Stimulated activated CD8-positive, alpha-beta memory T cell treated with anti-CD3 and anti-CD28 coated beads, Interleukin-7, amount 100 ng/mL, for 4 hours (primary cell): Measurements from ENCODE around the gene PNLIPRP2.

Experiments used
- DNase-seq, 2 donors: peaks; one replicate each; pipeline ENCODE4 v3.0.0-alpha.2; 2020; ENCODE audit warnings: low read depth in 2 of 2

Gene PNLIPRP2

GRCh38 chr10:116612107-116612769, 8.5 kb upstream of the PNLIPRP2 start:
- DNase-seq = no peak

GRCh38 chr10:116613471-116613870, 7.3 kb upstream of the PNLIPRP2 start:
- DNase-seq = no peak

- DNase-seq = no peak
These were observed 6.0 kb upstream of the PNLIPRP2 start for GRCh38 chr10:116614796-116615195.

- DNase-seq = no peak
These were observed 5.5 kb upstream of the PNLIPRP2 start for GRCh38 chr10:116615199-116615776.

- DNase-seq = no peak
These were observed 723 bp downstream of the PNLIPRP2 start for GRCh38 chr10:116621476-116621875.

- no peak for DNase-seq
These were observed 1.3 kb downstream of the PNLIPRP2 start for GRCh38 chr10:116621934-116622655.

- DNase-seq = no peak
These were observed 5.1 kb downstream of the PNLIPRP2 start for GRCh38 chr10:116625845-116626244.

- DNase-seq = no peak
These were observed 6.1 kb downstream of the PNLIPRP2 start for GRCh38 chr10:116626815-116627214.

GRCh38 chr10:116627386-116627933, 6.7 kb downstream of the PNLIPRP2 start:
- DNase-seq = no peak

GRCh38 chr10:116629340-116629739, 8.6 kb downstream of the PNLIPRP2 start:
- DNase-seq = no peak

GRCh38 chr10:116630020-116630419, 9.3 kb downstream of the PNLIPRP2 start:
- DNase-seq = no peak

- DNase-seq = no peak
These were observed 11.1 kb downstream of the PNLIPRP2 start for GRCh38 chr10:116631871-116632295.

- DNase-seq = no peak
These were observed 12.0 kb downstream of the PNLIPRP2 start for GRCh38 chr10:116632596-116633215.

- DNase-seq = no peak
These were observed 12.5 kb downstream of the PNLIPRP2 start for GRCh38 chr10:116633216-116633600.

- DNase-seq = no peak
These were observed 13.6 kb downstream of the PNLIPRP2 start for GRCh38 chr10:116634126-116634975.

GRCh38 chr10:116636385-116636784, 15.6 kb downstream of the PNLIPRP2 start:
- DNase-seq = no peak

GRCh38 chr10:116636976-116637375, 16.2 kb downstream of the PNLIPRP2 start:
- DNase-seq = no peak

GRCh38 chr10:116637830-116638229, 17.1 kb downstream of the PNLIPRP2 start:
- DNase-seq = no peak

- DNase-seq = no peak
These were observed 25.7 kb downstream of the PNLIPRP2 start for GRCh38 chr10:116646502-116646901.

GRCh38 chr10:116648903-116649302, 28.1 kb downstream of the PNLIPRP2 start:
- DNase-seq = no peak

GRCh38 chr10:116653885-116654284, 33.1 kb downstream of the PNLIPRP2 start:
- DNase-seq = no peak
